GM12872 (cell line): Measurements from ENCODE around the gene NMNAT3.

Experiments
- TF ChIP-seq, protein P1 (sequence below): IDR thresholded peaks from 3 replicates; pipeline ENCODE4 v1.5.1; 2011; ENCODE audit warnings: low read depth, mild to moderate bottlenecking, low read length, moderate library complexity; ENCODE audit not compliant: insufficient read depth

Gene NMNAT3

DNA sequence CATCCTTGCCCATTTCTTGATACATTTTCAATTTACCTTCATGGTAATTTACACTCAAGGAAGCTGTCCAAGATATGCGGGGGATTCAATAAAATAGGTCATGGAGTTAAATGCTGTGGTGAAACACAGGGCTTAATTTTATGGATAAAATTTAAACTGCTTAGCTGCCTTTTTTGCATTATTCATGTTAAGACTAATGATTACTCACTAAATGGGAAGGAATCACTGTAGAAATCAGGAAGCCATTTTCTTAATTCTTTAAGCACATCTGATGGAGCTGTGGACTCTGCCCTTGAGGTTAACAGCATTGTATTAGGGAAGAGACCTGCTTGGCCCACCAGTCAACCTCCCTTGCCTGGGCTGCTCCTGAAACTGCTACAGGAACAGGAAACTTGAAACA, 75.8 kb downstream of the NMNAT3 start:
- TF ChIP-seq, protein P1, sequence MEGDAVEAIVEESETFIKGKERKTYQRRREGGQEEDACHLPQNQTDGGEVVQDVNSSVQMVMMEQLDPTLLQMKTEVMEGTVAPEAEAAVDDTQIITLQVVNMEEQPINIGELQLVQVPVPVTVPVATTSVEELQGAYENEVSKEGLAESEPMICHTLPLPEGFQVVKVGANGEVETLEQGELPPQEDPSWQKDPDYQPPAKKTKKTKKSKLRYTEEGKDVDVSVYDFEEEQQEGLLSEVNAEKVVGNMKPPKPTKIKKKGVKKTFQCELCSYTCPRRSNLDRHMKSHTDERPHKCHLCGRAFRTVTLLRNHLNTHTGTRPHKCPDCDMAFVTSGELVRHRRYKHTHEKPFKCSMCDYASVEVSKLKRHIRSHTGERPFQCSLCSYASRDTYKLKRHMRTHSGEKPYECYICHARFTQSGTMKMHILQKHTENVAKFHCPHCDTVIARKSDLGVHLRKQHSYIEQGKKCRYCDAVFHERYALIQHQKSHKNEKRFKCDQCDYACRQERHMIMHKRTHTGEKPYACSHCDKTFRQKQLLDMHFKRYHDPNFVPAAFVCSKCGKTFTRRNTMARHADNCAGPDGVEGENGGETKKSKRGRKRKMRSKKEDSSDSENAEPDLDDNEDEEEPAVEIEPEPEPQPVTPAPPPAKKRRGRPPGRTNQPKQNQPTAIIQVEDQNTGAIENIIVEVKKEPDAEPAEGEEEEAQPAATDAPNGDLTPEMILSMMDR = no peak

DNA sequence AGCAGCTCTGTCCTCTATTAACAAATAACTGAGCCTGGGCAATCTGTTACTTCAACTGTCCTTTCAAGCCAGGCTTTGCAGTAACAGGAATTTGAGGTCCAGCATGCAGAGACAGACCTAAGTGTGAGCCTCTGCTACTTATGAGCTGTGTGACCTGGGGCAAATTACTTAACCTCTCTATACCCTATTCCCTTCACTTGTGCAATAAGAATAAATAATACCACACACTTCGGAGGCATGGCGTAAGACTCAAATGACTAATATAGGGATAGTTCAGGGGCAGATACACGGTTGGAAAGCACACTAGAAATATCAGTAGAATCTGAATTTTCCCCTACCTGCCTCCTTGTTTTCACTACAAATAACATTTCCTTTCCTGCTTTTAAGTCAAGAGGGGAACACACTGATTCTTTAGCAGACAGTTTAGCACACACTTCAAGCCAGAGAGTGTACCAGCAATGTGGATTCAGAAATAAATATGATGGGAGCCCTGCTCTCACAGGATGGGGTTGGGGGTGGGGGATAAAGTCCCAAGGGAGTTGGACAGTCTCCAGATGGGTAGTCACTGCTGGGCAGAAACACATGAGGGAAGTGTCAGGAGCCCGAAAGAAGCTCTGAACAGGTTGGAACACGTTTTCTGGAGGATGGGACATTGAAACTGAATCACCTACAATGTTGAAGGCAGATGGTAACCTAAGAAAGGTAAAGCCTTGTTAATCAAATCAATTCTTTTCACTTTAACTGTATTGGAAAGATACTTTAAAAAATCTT, 76.4 kb downstream of the NMNAT3 start:
- TF ChIP-seq, protein P1 = no peak

DNA sequence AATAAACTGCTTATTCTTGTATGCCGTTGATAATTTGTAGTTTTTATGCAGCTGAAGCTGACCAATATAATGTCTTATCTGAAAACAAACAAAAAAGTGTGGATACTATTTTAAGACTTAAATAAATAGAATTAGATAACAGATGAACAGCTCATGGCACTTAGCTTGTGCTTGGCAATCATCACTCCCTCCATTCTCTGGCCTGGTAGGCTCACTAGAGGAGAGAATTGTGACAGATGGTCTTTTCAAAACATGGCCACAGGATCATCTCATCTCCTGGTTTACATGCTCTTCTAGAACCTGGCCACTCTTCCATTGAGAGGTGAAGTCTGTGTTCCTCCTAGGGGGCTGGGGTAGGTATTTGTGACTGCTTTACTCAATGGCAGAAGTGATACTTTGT, 79.8 kb downstream of the NMNAT3 start:
- TF ChIP-seq, protein P1 = no peak

DNA sequence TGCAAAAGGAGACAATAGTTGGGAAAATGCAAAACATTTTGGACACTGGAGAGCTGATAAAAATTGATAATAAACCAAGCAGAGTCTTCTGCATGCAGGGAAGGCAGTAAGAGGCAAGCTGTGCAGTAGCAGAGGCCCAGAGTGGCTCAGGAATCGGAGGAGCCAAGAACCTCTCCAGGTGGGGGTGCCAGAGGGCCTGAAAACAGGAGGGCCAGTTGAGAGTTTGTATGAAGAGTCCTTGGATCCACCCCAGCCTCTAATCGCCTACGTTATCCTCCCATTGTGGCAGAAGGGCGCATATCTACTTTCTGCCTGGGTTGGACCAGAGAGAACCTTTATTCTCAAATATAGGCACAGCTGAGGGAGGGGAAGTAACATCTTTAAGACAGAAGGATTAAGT, 89.3 kb downstream of the NMNAT3 start:
- TF ChIP-seq, protein P1 = no peak; the same call in 2 of the 3 replicates

DNA sequence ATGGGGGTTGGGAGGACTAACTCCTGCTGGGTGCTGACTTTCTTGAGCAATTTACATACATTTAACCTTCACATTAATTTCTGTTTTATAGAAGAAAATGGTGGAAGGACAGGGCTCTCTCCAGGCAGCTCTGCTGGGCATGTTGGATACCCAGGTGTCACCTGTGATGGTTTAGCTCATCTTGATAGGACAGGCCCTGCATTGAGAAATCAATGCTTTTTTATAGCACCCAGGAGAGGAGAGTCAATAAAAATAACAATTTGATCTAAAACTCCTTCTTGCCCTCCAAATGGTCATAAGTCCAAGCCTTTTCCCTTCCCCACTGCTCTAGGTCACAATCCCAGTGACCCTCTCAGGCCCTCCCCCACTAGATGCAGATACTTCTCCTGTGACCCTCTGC, 90.0 kb downstream of the NMNAT3 start:
- TF ChIP-seq, protein P1 = no peak

DNA sequence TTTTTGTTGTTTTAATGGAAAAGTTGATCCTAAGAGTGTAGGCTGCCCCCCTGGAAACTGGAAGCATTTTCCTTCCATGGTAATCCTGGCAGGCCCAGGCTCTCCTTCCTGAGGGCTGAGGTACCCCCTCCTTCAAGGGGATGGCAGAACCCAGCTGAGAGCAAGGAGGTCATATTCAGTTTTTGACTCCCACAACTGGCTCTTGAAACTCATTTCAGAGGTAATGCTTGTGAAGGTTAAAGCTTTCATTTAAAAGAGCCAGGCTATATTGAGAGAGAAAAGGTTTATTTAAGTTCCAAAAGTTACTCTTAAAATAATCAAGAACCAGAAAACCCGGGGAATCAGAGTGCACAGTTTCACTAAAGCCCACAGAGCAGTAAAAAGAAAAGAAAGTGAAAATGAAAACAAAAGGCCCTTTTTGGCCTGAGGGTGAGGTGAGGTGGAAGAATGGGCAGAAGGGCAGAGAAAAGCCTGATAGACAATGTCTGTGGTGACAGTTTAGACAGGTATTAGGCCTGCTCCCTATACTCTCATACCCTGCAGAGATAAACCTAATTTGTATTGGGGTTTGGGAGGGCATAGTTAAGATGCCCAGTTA, 91.3 kb downstream of the NMNAT3 start:
- TF ChIP-seq, protein P1 = no peak

DNA sequence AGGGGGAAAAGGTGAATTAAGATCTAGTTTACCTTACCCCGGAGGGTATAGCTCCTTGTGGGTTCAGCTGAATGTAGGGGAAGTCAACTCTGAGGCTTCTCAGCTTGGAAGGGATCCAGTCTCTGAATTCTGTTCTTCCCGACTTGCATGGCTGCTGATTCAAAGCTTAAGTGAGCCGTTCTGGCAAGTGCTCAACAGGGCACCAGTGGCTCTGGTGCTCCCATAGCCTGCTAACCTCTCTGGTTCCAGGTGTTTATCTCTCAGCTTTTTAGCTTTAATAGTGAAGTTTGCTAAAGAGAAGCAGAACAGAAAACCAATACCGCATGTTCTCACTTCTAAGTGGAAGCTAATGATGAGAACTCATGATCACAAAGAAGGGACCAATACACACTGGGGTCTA, 92.0 kb downstream of the NMNAT3 start:
- TF ChIP-seq, protein P1 = no peak
